Activated CD8-positive, alpha-beta T cell treated with anti-CD3 and anti-CD28 coated beads for 36 hours (primary cell): Measurements from ENCODE around the gene TMEM213. TPM values are rescaled to one million over a fixed set of nuclear protein-coding genes. Genes with fewer than 3 reads are reported as not detected.

Experiments
- ATAC-seq: fragments of 200-7000 bp; cut with Tn5 transposase; one replicate; pipeline ENCODE4 v1.10.0; 2021; ENCODE audit warnings: mild to moderate bottlenecking, moderate library complexity
- CTCF ChIA-PET: fragments of 350-600 bp; sonication (Branson Sonifier 250); formaldehyde crosslinking; loops from one replicate; lab custom pipeline; 2021; ENCODE audit warnings: antibody characterized with exemption; lab: Charles Lee
- POLR2A ChIA-PET: fragments of 350-600 bp; sonication (Branson Sonifier 250); formaldehyde crosslinking; loops from one replicate; lab custom pipeline; 2021; ENCODE audit warnings: antibody characterized with exemption; lab: Charles Lee
- DNase-seq: peaks from one replicate; pipeline ENCODE4 v3.0.0-alpha.2; 2020
- H3K27ac Mint-ChIP-seq: one replicate; pipeline ENCODE4 v1.8.0; 2021; ENCODE audit warnings: mild to moderate bottlenecking, mixed read lengths
- H3K27me3 Mint-ChIP-seq: one replicate; pipeline ENCODE4 v1.8.0; 2021; ENCODE audit warnings: mixed read lengths
- H3K36me3 Mint-ChIP-seq: one replicate; pipeline ENCODE4 v1.8.0; 2021; ENCODE audit warnings: low read depth, mixed read lengths
- H3K4me1 Mint-ChIP-seq: one replicate; pipeline ENCODE4 v1.8.0; 2021; ENCODE audit warnings: low read depth, mixed read lengths
- H3K4me3 Mint-ChIP-seq: one replicate; pipeline ENCODE4 v1.8.0; 2021; ENCODE audit warnings: mild to moderate bottlenecking, moderate library complexity, mixed read lengths
- H3K9me3 Mint-ChIP-seq: one replicate; pipeline ENCODE4 v1.8.0; 2021; ENCODE audit warnings: mixed read lengths
- intact Hi-C: fragments of 100-400 bp; cut with micrococcal nuclease; formaldehyde crosslinking; loops from one replicate; pipeline ENCODE4 v1.10.0; 2022
- total RNA-seq, 2 experiments: library from RNA; stranded (reverse); gene quantifications; one replicate each; pipeline ENCODE4 v1.2.3, GENCODE V29; 2021
- TF ChIP-seq, protein P1 (sequence below): fragments of 200-600 bp; IDR thresholded peaks from one replicate; pipeline ENCODE4 v1.8.0; 2022; ENCODE audit warnings: antibody characterized with exemption, mild to moderate bottlenecking

TMEM213 gene
- total RNA-seq, 2 experiments from 2014 or later, result not detected

- no peak overlapping the region for H3K27ac Mint-ChIP-seq
- TF ChIP-seq, protein P1, sequence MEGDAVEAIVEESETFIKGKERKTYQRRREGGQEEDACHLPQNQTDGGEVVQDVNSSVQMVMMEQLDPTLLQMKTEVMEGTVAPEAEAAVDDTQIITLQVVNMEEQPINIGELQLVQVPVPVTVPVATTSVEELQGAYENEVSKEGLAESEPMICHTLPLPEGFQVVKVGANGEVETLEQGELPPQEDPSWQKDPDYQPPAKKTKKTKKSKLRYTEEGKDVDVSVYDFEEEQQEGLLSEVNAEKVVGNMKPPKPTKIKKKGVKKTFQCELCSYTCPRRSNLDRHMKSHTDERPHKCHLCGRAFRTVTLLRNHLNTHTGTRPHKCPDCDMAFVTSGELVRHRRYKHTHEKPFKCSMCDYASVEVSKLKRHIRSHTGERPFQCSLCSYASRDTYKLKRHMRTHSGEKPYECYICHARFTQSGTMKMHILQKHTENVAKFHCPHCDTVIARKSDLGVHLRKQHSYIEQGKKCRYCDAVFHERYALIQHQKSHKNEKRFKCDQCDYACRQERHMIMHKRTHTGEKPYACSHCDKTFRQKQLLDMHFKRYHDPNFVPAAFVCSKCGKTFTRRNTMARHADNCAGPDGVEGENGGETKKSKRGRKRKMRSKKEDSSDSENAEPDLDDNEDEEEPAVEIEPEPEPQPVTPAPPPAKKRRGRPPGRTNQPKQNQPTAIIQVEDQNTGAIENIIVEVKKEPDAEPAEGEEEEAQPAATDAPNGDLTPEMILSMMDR, result no peak
- H3K9me3 Mint-ChIP-seq, result no peaks in the 10 kb centered on the region
- no peak overlapping the region for H3K4me3 Mint-ChIP-seq
- DNase-seq (no peak), ATAC-seq (no peak)
- CTCF ChIA-PET, result no interaction called here
- intact Hi-C loops, result loop anchor here (10.0 kb wide), 1 partner anchor 699 kb away; no protein-coding TSS in a partner anchor
- H3K27me3 Mint-ChIP-seq, result no peaks in the 10 kb centered on the region
- no peaks in the 10 kb centered on the region for H3K36me3 Mint-ChIP-seq
- POLR2A ChIA-PET, result no interaction called here
- H3K4me1 Mint-ChIP-seq, result peaks cover 8% of the 10 kb centered on the region
These were observed 66.1 kb downstream of the TMEM213 start for GRCh38 chr7:138863931-138864330.

GRCh38 chr7:138864667-138865066, 66.9 kb downstream of the TMEM213 start:
- Mint-ChIP-seq H3K4me3 (no peak overlapping the region), H3K27me3 (no peaks in the 10 kb centered on the region), H3K27ac (no peak overlapping the region), H3K36me3 (no peaks in the 10 kb centered on the region), H3K9me3 (no peaks in the 10 kb centered on the region), H3K4me1 (peaks cover 8% of the 10 kb centered on the region)
- DNase-seq, result no peak
- ChIA-PET CTCF (no interaction called here), POLR2A (no interaction called here)
- intact Hi-C loops, result loop anchor here (10.0 kb wide), 1 partner anchor 700 kb away; no protein-coding TSS in a partner anchor
- TF ChIP-seq, protein P1, result no peak
- no peak for ATAC-seq

DNA sequence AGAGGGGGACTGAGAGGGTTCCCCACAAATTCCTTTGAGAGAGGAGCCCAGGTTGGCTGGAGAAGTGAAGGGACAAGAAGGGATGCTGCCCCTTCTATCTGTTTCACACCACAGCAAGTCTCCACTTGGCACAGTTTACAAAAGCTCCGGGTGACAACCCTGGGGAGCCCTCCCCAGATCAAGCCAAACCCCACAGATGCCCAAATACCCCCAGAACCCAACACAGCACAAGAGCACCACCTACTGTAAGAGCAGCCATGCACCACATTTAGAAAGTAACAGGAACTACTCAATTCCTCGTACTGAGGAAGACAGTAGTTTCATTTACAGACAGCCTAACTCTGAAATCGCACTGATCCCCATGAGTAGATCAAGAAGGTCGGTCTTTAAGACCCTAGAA, 68.0 kb downstream of the TMEM213 start:
- ATAC-seq (peak; percentile 89), DNase-seq (peak; percentile 55)
- no peaks in the 10 kb centered on the region for H3K27me3 Mint-ChIP-seq
- no peak overlapping the region for H3K4me3 Mint-ChIP-seq
- peak overlapping the region; percentile 39 for H3K27ac Mint-ChIP-seq
- H3K36me3 Mint-ChIP-seq, result no peaks in the 10 kb centered on the region
- TF ChIP-seq, protein P1, result peak; percentile 58
- no peaks in the 10 kb centered on the region for H3K9me3 Mint-ChIP-seq
- intact Hi-C loops, result loop anchor here (10.0 kb wide), 1 partner anchor 701 kb away; no protein-coding TSS in a partner anchor
- CTCF ChIA-PET, result interaction anchor here (0.8 kb wide), 1 partner anchor 127 kb away, joined by 3 read pairs; no protein-coding TSS in a partner anchor
- POLR2A ChIA-PET, result no interaction called here
- H3K4me1 Mint-ChIP-seq, result peaks cover 8% of the 10 kb centered on the region

DNA sequence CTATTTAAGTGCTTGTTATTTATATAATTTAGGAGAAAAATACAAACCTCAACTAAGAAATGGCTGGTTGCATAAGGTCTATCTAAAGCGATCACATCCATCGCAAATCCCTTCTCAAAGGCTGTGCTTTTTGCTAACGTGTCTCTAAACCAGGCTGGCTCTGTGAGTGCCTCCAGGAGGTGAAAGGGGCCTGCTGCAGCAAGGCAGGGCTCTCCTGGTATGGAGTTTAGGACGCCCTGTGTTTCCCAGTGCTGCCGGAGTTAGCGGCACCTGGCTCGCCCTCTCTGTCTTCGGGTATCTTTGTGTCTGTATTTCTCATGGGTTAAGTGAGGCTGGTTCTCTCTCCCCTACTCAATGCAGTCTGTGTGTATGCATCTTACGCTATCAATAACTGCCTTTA, 68.6 kb downstream of the TMEM213 start:
- H3K27ac Mint-ChIP-seq, result no peak overlapping the region
- ChIA-PET CTCF (no interaction called here), POLR2A (interaction anchor here (0.6 kb wide), 1 partner anchor 158 kb away, joined by 3 read pairs; no protein-coding TSS in a partner anchor)
- TF ChIP-seq, protein P1, result peak; percentile 16
- no peaks in the 10 kb centered on the region for H3K9me3 Mint-ChIP-seq
- H3K4me3 Mint-ChIP-seq, result no peak overlapping the region
- H3K27me3 Mint-ChIP-seq, result no peaks in the 10 kb centered on the region
- intact Hi-C loops, result loop anchor here (10.0 kb wide), 1 partner anchor 702 kb away; no protein-coding TSS in a partner anchor
- DNase-seq (no peak), ATAC-seq (no peak)
- H3K4me1 Mint-ChIP-seq, result peaks cover 8% of the 10 kb centered on the region
- no peaks in the 10 kb centered on the region for H3K36me3 Mint-ChIP-seq

- intact Hi-C loops, result loop anchor here (10.0 kb wide), 1 partner anchor 703 kb away; no protein-coding TSS in a partner anchor
- no peak for ATAC-seq
- no peaks in the 10 kb centered on the region for H3K9me3 Mint-ChIP-seq
- no peak overlapping the region for H3K27ac Mint-ChIP-seq
- no peaks in the 10 kb centered on the region for H3K27me3 Mint-ChIP-seq
- DNase-seq, result no peak
- CTCF ChIA-PET, result interaction anchor here (1.0 to 1.5 kb wide), 3 partner anchors 19 to 707 kb away, joined by 3 to 4 read pairs (median 3); no protein-coding TSS in a partner anchor
- TF ChIP-seq, protein P1, result no peak
- POLR2A ChIA-PET, result no interaction called here
- H3K4me3 Mint-ChIP-seq, result no peak overlapping the region
- H3K36me3 Mint-ChIP-seq, result no peaks in the 10 kb centered on the region
- H3K4me1 Mint-ChIP-seq, result peaks cover 8% of the 10 kb centered on the region
These were observed 70.0 kb downstream of the TMEM213 start for GRCh38 chr7:138867744-138868143.
